SK-N-SH (cell line): ENCODE data around the gene GAS7.
"Not testable (repeated sequence)": the region's sequence is repeated elsewhere in the genome, so short reads cannot be mapped to it uniquely, and the experiment has no call there.

Experiments
- CHD2 ChIP-seq: fragments of 150-350 bp; IDR thresholded peaks from 2 replicates; pipeline ENCODE4 v1.6.1; 2018; ENCODE audit warnings: low read length; ENCODE audit not compliant: partially characterized antibody
- ELF1 ChIP-seq: IDR thresholded peaks from 2 replicates; pipeline ENCODE4 v1.4.0; 2012
- SMC3 ChIP-seq: IDR thresholded peaks from 2 replicates; pipeline ENCODE4 v1.6.1; 2012; ENCODE audit warnings: low read depth, low read length, improper control_type of control experiment
- TAF1 ChIP-seq: IDR thresholded peaks from 2 replicates; pipeline ENCODE4 v1.6.1; 2012; ENCODE audit warnings: low read depth, mild to moderate bottlenecking, low read length, moderate library complexity, borderline replicate concordance
- TCF12 ChIP-seq: IDR thresholded peaks from 2 replicates; pipeline ENCODE4 v1.4.0; 2012
- TF ChIP-seq, protein P1 (sequence below): fragments of 200-600 bp; sonication (generic); IDR thresholded peaks from 2 replicates; pipeline ENCODE4 v1.6.1; 2017; ENCODE audit warnings: antibody characterized with exemption, mild to moderate bottlenecking, moderate library complexity
- TF ChIP-seq, protein P2 (sequence below): IDR thresholded peaks from 2 replicates; pipeline ENCODE4 v1.6.1; 2012; ENCODE audit warnings: mild to moderate bottlenecking, low read depth, low read length, moderate library complexity

DNA sequence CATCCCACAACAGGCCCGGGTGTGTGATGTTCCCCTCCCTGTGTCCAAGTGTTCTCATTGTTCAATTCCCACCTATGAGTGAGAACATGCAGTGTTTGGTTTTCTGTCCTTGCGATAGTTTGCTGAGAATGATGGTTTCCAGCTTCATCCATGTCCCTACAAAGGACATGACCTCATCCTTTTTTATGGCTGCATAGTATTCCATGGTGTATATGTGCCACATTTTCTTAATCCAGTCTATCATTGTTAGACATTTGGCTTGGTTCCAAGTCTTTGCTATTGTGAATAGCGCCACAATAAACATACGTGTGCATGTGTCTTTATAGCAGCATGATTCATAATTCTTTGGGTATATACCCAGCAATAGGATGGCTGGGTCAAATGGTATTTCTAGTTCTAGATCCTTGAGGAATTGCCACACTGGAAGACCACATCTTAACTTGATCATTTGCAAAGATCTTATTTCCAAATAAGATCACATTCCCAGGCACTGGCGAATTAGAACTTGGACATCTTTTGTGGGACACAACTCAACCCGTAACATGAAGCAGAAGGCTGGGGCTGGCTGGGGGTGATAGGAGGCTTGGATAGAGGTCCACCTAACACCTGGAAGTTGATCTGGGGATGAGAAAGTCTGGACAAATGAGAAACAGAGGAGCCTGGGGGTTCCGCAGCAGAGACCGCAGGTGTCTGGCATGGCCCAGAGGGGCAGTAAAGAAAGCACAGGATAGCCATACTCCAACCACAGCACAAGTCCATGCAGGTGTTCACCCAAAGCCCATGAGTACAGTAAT is 195.6 kb downstream of the GAS7 start:
- TF ChIP-seq, protein P1, sequence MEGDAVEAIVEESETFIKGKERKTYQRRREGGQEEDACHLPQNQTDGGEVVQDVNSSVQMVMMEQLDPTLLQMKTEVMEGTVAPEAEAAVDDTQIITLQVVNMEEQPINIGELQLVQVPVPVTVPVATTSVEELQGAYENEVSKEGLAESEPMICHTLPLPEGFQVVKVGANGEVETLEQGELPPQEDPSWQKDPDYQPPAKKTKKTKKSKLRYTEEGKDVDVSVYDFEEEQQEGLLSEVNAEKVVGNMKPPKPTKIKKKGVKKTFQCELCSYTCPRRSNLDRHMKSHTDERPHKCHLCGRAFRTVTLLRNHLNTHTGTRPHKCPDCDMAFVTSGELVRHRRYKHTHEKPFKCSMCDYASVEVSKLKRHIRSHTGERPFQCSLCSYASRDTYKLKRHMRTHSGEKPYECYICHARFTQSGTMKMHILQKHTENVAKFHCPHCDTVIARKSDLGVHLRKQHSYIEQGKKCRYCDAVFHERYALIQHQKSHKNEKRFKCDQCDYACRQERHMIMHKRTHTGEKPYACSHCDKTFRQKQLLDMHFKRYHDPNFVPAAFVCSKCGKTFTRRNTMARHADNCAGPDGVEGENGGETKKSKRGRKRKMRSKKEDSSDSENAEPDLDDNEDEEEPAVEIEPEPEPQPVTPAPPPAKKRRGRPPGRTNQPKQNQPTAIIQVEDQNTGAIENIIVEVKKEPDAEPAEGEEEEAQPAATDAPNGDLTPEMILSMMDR: not testable (repeated sequence)
- TF ChIP-seq CHD2, SMC3, TCF12, ELF1, TAF1: not testable (repeated sequence)
- TF ChIP-seq, protein P2, sequence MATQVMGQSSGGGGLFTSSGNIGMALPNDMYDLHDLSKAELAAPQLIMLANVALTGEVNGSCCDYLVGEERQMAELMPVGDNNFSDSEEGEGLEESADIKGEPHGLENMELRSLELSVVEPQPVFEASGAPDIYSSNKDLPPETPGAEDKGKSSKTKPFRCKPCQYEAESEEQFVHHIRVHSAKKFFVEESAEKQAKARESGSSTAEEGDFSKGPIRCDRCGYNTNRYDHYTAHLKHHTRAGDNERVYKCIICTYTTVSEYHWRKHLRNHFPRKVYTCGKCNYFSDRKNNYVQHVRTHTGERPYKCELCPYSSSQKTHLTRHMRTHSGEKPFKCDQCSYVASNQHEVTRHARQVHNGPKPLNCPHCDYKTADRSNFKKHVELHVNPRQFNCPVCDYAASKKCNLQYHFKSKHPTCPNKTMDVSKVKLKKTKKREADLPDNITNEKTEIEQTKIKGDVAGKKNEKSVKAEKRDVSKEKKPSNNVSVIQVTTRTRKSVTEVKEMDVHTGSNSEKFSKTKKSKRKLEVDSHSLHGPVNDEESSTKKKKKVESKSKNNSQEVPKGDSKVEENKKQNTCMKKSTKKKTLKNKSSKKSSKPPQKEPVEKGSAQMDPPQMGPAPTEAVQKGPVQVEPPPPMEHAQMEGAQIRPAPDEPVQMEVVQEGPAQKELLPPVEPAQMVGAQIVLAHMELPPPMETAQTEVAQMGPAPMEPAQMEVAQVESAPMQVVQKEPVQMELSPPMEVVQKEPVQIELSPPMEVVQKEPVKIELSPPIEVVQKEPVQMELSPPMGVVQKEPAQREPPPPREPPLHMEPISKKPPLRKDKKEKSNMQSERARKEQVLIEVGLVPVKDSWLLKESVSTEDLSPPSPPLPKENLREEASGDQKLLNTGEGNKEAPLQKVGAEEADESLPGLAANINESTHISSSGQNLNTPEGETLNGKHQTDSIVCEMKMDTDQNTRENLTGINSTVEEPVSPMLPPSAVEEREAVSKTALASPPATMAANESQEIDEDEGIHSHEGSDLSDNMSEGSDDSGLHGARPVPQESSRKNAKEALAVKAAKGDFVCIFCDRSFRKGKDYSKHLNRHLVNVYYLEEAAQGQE: not testable (repeated sequence)
